ENCODE measurements around the gene WDR33.
"Not testable (repeated sequence)": the region's sequence is repeated elsewhere in the genome, so short reads cannot be mapped to it uniquely, and the experiment has no call there.

The WDR33 gene

GRCh38 chr2:127810156-127810618 is 784 bp downstream of the WDR33 start:
- no peak for DNase-seq (ENCODE audit: low read depth)

- DNase-seq (ENCODE audit: low read depth) = no peak
Observed at GRCh38 chr2:127807678-127808353, 3.2 kb downstream of the WDR33 start.

- not testable (repeated sequence) for DNase-seq (ENCODE audit: low read depth)
Observed at GRCh38 chr2:127806860-127807259, 4.1 kb downstream of the WDR33 start.

GRCh38 chr2:127805491-127805890 is 5.5 kb downstream of the WDR33 start:
- no peak for DNase-seq (ENCODE audit: low read depth)

GRCh38 chr2:127799926-127800325 is 11.0 kb downstream of the WDR33 start:
- DNase-seq (ENCODE audit: low read depth) = no peak

- DNase-seq (ENCODE audit: low read depth) = no peak
Observed at GRCh38 chr2:127796389-127796788, 14.6 kb downstream of the WDR33 start.

GRCh38 chr2:127794901-127795300 is 16.1 kb downstream of the WDR33 start:
- not testable (repeated sequence) for DNase-seq (ENCODE audit: low read depth)

- no peak for DNase-seq (ENCODE audit: low read depth)
Observed at GRCh38 chr2:127792805-127793204, 18.2 kb downstream of the WDR33 start.

GRCh38 chr2:127790694-127791529 is 20.1 kb downstream of the WDR33 start:
- DNase-seq (ENCODE audit: low read depth) = no peak

- no peak for DNase-seq (ENCODE audit: low read depth)
Observed at GRCh38 chr2:127786048-127786809, 24.7 kb downstream of the WDR33 start.

- no peak for DNase-seq (ENCODE audit: low read depth)
Observed at GRCh38 chr2:127784965-127785518, 25.9 kb downstream of the WDR33 start.

GRCh38 chr2:127783101-127783500 is 27.9 kb downstream of the WDR33 start:
- DNase-seq (ENCODE audit: low read depth) = no peak

- DNase-seq (ENCODE audit: low read depth) = no peak
Observed at GRCh38 chr2:127778850-127779249, 32.1 kb downstream of the WDR33 start.

GRCh38 chr2:127778447-127778846 is 32.5 kb downstream of the WDR33 start:
- no peak for DNase-seq (ENCODE audit: low read depth)

GRCh38 chr2:127776122-127776780 is 34.7 kb downstream of the WDR33 start:
- no peak for DNase-seq (ENCODE audit: low read depth)

- DNase-seq (ENCODE audit: low read depth) = no peak
Observed at GRCh38 chr2:127771756-127772155, 39.2 kb downstream of the WDR33 start.

- DNase-seq (ENCODE audit: low read depth) = no peak
Observed at GRCh38 chr2:127770973-127771735, 39.8 kb downstream of the WDR33 start.

- not testable (repeated sequence) for DNase-seq (ENCODE audit: low read depth)
Observed at GRCh38 chr2:127770534-127770933, 40.4 kb downstream of the WDR33 start.

GRCh38 chr2:127769587-127769986 is 41.4 kb downstream of the WDR33 start:
- DNase-seq (ENCODE audit: low read depth) = no peak

- DNase-seq (ENCODE audit: low read depth) = no peak
Observed at GRCh38 chr2:127768775-127769479, 42.0 kb downstream of the WDR33 start.

All from activated T-cell treated with anti-CD3 and anti-CD28 coated beads for 1 hour (primary cell).